Measurements from ENCODE around the gene FCHSD2. TPM values are rescaled to one million over a fixed set of nuclear protein-coding genes. Genes with fewer than 3 reads are reported as not detected.

FCHSD2 gene
- total and polyA plus RNA-seq, 2 donors (not counting 3 experiments of a cell fraction or from before 2014, with no cell fraction given) = 20.8 to 56.9 TPM

DNA sequence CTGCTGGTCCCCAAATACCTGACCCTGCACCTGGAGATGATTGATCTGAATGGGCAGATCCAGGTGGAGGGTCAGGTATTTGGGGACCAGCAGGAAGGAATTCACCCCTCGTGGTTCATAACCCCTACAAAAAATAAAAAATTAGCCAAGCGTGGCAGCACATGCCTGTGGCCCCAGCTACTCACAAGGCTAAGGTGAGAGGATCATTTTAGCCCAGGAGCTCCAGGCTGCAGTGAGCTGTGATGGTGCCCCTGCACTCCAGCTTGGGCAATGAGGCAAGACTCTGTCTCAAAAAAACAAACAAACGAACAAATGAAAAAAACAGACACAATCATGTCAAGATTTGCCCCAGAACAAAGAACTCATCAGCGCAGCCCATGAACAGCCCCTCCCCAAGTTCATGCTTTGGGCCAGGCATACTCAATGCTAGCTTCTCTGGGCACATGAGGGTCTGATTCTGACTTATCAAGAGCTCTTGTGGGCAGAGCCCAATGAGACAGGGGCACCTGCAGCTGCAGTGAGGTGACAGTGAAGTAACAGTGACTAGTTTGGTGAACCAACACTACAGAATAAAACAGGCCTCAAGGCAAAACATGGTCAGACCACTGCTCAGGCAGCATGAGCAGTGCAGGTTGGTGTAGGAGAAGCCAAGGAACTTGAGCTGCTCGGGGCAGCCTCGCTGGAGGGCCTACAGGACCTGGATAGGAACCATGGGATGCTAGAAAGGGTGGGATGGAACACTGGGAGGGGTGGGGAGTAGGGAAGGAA is 10.2 kb upstream of the FCHSD2 start:
- H3K79me2 ChIP-seq (ENCODE audit: control insufficient read depth, insufficient read depth, low read length) = no peaks in the 10 kb centered on the region
- no peak overlapping the region for H3K9ac ChIP-seq (replicated peaks; ENCODE audit: extremely low read depth, insufficient read depth, low read length)
- H3K4me1 ChIP-seq (ENCODE audit: control insufficient read depth, extremely low read depth, insufficient read depth, low read length) = no peaks in the 10 kb centered on the region
- no peak overlapping the region for H3K4me2 ChIP-seq (ENCODE audit: insufficient read depth, low read length)
- no peak for TF ChIP-seq EZH2 (IDR thresholded peaks at IDR 0.05; ENCODE audit: borderline replicate concordance, low read depth, low read length, severe bottlenecking)
- TF ChIP-seq FOS (IDR thresholded peaks at IDR 0.05; ENCODE audit: borderline replicate concordance, insufficient read depth, low read length) = no peak
- no peak for TF ChIP-seq MYC (IDR thresholded peaks at IDR 0.05; ENCODE audit: low read depth, low read length)
- no peak for TF ChIP-seq POLR2A (IDR thresholded peaks at IDR 0.05; ENCODE audit: low read depth, low read length)
- no peak for TF ChIP-seq JUN (IDR thresholded peaks at IDR 0.05; ENCODE audit: borderline replicate concordance, insufficient read depth, insufficient read length, low read depth)
- no peak for TF ChIP-seq GATA2 (IDR thresholded peaks at IDR 0.05; ENCODE audit: insufficient read depth, insufficient read length, low read depth, low read length)
- TF ChIP-seq POLR2AphosphoS5 (IDR thresholded peaks at IDR 0.05; ENCODE audit: insufficient read depth, low read depth, low read length) = no peak
- TF ChIP-seq, protein P1, sequence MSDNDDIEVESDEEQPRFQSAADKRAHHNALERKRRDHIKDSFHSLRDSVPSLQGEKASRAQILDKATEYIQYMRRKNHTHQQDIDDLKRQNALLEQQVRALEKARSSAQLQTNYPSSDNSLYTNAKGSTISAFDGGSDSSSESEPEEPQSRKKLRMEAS (IDR thresholded peaks at IDR 0.05; ENCODE audit: insufficient read depth, insufficient read length) = no peak
- TF ChIP-seq, protein P2, sequence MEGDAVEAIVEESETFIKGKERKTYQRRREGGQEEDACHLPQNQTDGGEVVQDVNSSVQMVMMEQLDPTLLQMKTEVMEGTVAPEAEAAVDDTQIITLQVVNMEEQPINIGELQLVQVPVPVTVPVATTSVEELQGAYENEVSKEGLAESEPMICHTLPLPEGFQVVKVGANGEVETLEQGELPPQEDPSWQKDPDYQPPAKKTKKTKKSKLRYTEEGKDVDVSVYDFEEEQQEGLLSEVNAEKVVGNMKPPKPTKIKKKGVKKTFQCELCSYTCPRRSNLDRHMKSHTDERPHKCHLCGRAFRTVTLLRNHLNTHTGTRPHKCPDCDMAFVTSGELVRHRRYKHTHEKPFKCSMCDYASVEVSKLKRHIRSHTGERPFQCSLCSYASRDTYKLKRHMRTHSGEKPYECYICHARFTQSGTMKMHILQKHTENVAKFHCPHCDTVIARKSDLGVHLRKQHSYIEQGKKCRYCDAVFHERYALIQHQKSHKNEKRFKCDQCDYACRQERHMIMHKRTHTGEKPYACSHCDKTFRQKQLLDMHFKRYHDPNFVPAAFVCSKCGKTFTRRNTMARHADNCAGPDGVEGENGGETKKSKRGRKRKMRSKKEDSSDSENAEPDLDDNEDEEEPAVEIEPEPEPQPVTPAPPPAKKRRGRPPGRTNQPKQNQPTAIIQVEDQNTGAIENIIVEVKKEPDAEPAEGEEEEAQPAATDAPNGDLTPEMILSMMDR (IDR thresholded peaks at IDR 0.05; ENCODE audit: extremely low read depth in 1 of 2, insufficient read depth in 1 of 2, low read depth in 1 of 2, low read length in 2 of 2) = no peak
- H2AFZ ChIP-seq (ENCODE audit: low read depth, low read length) = no peak overlapping the region
- dilution Hi-C loops (cut with MboI; ENCODE audit: extremely low pct_ligation_motif_present, low sequenced_read_pairs) = no loop called here
- no peak overlapping the region for H3K4me3 ChIP-seq (replicated peaks in 1 of 3; ENCODE audit: insufficient read depth in 1 of 3, low read depth in 1 of 3, low read length in 3 of 3)
- ChIA-PET POLR2A (interaction anchor here (0.7 kb wide), 1 partner anchor 9 kb away, joined by 5 read pairs; no protein-coding TSS in a partner anchor), CTCF (interaction anchor here (0.6 to 1.3 kb wide), 3 partner anchors 10 to 25 kb away, joined by 3 to 5 read pairs (median 4); no protein-coding TSS in a partner anchor)
- no peaks in the 10 kb centered on the region for H4K20me1 ChIP-seq (replicated peaks; ENCODE audit: control insufficient read depth, extremely low read depth, insufficient read depth, low read length)
- no peaks in the 10 kb centered on the region for H3K27me3 ChIP-seq (ENCODE audit: control insufficient read depth in 2 of 2, insufficient read depth in 2 of 2, low read length in 2 of 2)
- no peaks in the 10 kb centered on the region for H3K9me1 ChIP-seq (replicated peaks; ENCODE audit: control insufficient read depth, extremely low read depth, insufficient read depth, low read length)
- H3K36me3 ChIP-seq (ENCODE audit: control insufficient read depth in 2 of 2, extremely low read depth in 1 of 2, insufficient read depth in 2 of 2, low read length in 2 of 2) = no peaks in the 10 kb centered on the region
- no peak overlapping the region for H3K27ac ChIP-seq (ENCODE audit: insufficient read depth, low read depth, low read length)
- H3K9me3 ChIP-seq (replicated peaks; ENCODE audit: control insufficient read depth, insufficient read depth, low read length) = no peaks in the 10 kb centered on the region
- intact Hi-C loops (cut with micrococcal nuclease) = no loop called here
- FAIRE-seq (no peak), DNase-seq (ENCODE audit: low read depth, low spot score) (no peak)
- BruUV-seq (replicated peaks) = no TSS peak

Data from endothelial cell of umbilical vein (primary cell).